ENCODE data around the gene FOXF1.

The FOXF1 gene

DNA sequence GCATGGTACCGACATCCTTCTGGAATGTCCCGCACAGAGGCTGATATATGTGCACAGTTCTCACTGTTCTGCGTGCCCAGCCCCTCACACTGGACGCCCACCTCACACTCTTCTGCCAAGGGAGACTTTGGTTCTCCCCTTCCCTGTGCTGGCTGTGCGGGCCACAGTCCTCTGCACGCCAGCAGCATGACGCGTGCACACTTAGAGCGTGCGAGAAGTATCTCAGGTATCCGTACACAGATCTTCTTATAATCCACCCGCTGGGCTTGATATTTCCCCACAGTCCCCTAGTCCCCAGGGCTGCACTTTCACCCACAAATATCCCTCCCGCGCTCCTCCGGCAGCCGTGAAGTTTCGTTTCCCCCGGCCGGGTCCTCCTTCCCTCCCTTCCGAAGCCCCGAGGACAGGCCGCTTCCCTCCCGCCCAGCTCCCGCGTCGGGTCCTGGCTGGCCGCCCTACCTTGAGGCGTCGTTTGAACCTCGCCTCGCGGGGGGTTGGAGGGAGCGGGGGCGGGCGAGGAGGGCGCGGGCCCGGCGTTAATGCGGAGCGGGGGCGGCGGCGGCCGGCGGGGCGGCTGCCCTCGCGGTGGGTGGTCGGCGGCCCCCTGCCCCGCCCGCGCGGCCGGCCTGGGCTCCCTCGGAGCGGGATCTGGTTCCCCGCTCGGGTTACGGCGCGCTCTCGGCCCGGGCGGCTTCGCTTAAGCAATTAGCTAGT, 5.0 kb upstream of the FOXF1 start:
- DNase-seq, result no peak

DNA sequence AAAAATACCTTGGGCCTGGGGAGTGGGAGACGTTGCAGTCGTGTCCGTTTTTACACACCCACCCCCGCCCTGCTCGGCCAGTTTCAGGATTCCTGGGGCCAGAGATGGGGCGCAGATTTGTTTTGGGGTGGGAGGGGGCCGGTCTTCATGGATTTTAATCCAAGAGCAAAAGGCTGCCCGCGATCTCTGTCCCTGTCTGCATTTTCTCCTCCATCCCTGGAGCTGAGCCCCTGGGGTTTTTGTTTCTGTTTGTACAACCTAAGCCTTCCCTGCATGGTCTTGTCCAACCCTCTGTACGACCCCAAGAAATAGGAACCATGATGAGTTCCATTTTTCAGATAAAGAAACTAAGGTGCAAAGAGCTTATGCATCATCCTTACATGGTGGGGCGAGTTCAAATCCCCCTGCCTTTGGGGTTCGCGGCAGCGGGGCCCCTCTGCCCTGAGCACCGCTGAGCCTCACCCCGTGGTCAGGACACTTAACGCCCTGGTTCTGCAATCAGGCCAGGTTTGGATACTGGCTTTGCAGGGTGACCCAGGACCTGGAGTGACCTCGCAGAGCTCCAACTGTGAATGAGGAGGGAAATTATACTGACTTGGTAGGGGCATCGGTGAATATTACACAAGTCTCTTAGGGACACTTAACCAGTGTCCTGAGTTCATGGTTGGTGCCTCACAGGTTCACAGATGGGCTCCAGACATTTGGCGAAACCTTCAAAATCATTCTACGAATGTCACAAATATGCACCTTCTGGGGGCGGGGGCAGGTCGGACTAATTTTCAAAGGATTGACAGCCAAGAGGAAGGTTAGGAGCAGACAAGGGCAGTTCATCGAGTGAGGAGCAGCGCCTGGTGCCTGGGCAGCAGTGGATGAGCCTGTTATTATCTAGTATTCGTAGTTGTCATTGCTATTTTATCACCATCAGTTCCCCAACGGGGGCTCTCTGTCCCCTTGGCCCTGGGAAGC, 4.1 kb upstream of the FOXF1 start:
- no peak for DNase-seq

DNA sequence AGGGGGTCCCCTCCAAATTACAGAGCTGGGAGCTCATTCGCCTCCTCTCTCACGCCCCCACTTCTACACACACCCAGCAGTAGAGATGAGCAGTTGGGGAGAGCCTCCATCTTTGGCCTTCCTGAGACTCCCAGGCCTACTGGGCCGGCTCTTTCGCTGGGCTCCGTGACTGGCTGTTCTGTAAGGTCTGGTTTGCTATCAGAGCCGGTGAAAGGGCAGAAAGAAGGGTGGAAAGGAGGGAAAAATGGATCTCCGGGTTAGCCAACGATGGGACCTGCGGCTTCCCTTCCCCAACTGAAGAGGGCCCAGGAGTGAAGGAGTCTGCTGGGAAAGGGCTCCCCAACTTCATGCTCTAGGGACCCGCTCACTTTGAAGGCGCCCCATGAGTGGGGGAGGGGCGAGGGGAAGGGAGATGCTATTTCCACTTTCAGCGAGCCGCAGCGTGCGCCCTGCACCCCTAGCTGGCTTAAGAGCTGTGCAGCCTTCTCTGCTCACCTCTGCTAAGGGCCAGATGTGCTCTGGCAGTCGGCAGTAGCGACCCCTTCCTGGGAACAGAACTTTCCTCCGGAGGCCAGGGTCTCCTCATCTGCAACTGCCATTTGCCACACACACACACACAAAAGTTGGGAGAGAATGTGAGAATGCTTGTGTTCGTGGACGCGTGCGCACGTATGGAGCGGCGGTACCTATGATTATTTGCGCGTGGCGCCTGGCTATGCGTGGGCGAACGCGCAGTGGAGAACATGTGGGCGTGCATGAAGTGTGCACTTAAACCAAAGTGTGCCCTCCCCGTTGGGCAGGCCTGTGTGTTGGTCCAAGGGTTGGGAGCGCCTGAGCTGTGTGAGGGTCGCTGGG, 2.9 kb upstream of the FOXF1 start:
- no peak for DNase-seq

DNA sequence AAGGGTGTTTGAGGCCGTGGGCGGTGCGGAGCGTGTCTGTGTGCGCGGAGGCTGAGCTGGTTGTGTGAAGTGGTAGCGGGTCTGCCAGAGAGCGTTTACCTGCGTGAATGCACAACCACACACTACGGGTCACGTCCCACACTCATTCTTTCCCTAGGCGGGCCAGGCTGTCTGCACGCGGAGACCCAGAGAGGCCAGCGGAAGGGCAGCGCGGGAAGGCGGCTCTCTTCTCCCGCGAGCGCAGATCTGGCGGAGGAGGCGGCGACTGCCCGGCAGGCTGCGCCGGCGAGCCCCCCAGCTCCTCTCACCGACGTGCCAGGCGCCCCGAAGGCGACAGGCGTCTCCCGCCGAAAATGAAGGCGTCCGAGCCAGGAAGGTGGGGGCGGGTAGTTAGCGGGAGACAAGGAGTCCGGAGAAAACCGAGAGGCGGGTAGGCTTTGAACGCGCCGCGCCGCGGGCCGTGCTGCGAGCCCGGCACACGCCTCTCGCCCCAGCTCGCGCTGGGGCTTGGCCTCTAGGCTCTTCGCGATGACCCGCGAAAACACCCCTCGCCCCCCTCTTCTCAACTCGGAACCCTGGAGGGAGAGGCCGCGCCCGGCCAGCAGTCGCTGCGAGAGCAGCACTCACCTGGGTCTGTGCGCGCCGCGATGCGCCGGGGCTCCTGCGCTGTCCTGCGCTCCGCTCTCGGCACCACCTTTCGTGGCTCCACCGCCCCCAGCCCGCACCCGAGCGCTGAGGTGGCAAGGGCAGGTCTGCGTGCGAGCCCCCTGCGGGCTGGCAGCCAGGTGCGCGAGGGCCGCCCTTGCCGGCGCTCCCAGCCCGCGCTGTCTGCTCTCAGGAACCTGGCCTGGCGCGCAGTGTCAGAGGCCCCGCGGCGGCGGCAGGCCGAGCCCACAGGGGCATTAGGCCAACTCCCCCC, 2.0 kb upstream of the FOXF1 start:
- DNase-seq, result no peak

DNA sequence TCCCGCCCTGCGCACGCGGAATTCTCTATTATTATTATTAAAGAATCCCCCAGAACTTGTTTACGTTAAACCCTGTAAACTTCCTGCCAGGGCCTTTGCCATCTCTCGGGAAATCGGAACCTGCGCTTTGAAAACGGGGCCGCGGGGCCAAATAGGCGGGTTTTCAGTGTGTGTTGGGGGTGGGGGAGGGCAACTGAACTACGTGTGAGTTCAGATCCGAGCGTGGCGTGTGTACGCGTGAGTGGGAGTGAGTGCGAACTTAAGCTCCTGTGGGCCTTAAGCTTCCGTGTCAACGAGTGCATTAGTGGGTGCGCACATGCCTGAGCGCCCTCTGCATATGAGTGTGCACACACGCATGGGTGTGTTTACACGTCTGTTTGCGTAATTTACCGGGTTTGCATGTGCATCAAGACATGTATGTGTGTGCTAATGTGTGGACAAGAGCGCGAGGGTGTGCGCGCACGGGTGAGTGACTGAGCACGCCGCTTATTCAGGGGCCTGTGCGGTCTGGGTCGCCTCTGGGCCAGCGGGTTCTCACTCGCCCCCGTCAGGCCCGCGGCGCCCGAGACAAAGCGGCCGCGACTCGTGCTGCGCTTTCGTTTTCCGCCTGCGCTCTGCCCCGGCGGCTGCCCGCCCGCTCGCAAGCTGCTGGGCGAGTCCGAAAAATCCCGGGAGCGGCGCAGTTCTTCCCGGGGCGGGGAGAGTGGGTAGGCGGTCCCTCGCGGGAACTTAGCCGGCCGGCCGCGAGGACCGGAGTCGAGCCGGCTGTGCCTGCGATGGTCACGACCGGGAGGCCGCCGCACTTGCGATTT, 1.2 kb upstream of the FOXF1 start:
- DNase-seq, result no peak

DNA sequence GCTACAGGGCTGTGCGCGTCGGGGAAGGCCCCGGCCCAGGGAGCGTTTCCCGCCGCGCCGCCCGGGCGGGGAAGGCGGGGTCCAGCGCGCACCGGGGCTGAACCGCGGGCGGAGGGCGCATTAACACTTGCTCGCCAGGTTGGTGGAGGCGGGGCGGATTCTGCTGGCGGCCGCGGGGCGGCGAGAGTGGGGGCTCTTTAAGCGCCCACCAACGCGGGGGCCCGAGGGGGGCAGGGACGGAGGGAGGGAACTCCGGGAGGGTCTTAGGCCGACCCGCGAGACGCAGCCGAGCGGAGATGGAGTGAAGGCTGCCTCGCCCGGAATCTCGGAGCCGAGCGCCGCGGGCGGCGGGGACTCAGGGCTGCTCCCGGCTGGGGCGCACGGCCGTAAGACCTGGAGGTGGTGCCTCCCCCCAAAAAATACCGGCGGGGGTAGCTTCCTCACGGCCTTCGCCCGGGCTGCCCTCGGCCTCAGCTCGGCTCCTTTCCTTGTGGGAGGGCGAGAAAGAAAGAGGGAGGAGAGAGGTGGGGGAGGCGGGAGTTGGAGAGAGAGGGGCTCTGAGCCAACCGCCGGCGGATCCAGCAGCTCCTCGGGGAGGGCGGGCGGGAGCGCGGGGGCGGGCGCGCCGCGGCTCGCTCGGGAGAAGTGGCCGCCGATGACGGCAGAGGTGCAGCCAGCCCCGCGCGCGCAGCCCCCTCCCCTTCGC, 415 bp upstream of the FOXF1 start:
- no peak for DNase-seq

DNA sequence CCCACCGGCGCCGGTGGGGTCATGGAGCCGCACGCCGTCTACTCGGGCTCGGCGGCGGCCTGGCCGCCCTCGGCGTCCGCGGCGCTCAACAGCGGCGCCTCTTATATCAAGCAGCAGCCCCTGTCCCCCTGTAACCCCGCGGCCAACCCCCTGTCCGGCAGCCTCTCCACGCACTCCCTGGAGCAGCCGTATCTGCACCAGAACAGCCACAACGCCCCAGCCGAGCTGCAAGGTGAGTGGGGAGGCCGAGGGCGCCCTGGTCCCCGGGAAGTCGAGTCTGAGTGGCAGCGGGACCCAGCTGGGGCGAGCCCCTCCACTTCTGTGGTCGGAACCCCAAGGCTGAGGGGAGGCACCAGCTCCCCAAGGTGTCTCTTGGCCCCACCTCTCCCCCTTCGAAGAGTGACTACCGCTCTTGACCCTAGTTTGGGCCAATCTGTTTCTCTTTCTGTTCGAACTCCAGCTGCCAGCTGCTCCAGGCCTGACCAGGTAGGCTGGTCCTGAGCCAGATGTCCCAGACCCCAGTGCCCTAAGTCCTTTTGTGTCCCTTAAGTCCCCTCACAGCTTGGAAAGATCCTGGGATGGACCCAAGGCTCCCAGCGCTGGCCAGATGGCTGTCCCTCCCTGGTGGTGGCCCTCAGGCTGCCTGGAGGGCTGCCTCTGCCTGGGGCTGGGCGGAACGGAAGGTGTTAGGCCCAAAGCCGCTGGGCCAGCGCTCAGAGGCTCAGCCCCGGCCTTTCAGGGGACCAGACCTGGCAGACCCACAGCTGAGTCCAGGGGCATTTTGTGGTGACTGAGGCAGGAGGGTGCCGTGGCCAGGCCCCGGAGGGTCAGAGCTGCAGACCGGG, 1.2 kb downstream of the FOXF1 start:
- no peak for DNase-seq

DNA sequence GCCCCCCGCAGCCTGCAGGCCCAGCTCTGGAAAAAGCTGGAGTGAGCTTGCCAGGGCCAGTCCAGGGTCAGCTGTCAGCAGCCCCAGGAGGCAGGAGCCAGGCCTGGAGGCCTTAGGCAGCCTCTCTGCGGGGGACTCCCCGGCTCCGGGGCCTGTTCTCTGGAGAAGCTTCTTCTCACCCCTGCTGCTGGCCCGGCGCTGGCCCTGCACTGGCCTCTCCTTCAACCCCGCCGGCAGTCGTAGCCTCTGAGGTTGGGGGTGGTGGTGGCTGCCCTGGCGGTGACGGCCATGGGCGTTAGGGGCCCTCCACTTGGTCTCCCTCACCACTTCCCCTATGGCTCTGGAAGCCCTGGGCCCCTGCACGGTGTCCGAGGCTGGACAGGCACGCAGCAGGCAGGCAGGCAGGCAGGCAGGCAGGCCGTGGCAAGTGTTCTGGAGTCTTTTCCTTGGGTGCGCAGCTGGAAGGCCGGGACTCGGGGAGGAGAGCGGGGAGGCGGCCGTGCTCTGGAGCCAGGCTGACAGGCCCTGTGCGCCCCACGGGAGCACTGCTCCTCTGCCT, 2.1 kb downstream of the FOXF1 start:
- no peak for DNase-seq

DNA sequence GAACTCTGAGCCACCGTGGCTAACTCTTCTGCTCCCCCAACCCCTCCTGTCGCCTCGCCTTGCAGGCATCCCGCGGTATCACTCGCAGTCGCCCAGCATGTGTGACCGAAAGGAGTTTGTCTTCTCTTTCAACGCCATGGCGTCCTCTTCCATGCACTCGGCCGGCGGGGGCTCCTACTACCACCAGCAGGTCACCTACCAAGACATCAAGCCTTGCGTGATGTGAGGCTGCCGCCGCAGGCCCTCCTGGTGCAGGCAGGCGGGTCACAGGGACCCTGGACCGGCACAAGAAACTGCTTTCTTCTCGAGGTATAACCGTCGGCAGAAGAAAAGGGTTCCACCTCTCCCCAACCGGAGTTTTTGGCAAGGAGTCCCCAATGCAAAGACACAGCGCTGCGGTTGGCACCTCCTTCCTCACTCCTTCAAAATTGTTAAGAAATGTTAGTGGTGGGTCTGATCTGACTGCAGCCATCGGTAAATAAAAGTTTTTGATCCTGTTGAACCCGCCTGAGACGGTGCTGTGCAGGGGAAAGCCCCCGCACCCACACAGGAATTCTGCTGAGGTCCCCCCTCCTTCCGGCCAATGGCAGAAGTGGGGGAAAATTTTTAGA, 2.6 kb downstream of the FOXF1 start:
- no peak for DNase-seq

DNA sequence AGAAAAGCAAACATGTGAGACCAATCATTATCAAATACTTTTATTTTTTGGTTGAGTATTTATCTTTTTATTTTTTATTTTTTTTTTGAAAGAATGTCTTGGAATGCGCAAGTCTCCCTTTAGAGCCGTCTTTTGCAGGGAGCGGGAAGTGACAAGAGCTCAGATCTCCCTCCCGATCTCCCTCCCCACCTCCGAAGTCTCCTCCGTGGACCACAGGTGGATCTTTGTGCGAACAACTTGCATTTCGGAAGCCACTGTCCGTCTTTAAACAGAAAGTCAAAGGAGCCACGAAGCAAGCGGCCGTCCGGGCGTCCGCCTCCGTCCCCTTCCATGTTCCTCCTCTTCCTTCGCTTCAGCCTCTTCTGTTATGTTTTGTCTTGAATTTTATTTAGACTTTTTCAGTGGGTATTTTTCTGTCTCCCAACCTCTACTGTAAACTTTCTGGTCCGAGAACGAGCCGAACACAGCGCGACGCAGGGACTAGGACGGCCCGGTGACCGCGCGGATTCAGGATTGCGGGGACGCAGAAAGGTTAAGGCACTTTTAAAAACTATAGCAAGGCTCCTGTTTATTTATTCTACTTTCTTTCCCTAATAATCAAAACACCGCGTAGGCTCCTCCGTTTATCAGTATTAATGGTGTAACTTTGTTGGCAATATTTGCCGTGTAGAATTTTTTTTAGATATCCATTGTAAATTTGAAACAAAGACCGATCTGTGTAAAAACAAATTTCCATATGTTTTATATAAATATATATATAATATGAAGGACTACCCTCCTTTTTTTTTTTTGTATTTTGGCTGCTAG, 3.3 kb downstream of the FOXF1 start:
- no peak for DNase-seq

DNA sequence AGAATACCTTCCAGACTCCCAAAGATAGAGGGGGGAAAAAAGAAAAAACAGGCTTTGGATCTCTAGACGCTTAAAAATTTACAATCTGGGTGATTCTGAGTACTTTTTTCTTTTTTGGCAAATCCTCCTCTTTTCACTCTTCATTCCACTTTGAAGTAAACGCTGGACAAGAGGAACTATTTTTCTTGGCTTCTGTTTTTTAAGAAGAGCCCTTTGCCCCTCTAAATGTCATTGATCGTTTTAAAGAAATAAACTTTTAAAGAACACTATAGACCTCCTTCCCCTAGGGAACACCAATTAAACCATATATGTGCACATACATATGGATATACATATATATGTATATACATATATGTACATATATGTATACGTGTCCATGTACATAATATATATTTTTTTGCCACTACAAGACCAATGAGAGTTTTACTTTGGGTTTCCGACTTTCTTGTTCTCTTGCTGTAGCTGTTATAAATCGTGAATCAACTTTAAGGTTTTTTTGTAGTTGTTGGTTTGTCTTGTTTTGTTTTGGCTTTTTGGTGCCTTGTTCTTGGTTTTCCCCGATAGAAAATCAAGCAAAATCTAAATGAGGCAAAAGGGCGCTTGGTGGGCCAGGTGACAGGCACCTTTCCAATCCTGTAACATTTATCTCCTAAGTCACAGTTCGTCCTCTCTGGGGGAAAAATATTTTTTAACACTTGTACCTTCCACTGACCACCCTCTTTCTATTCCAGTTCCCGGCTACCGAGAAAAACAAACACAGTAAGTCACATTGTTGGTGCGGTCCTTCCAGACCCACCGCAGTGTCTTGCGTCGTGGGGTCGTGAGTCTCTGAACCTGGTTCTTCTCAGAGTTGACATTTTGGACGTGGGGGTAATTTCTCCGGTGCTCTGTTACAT, 4.4 kb downstream of the FOXF1 start:
- no peak for DNase-seq

DNA sequence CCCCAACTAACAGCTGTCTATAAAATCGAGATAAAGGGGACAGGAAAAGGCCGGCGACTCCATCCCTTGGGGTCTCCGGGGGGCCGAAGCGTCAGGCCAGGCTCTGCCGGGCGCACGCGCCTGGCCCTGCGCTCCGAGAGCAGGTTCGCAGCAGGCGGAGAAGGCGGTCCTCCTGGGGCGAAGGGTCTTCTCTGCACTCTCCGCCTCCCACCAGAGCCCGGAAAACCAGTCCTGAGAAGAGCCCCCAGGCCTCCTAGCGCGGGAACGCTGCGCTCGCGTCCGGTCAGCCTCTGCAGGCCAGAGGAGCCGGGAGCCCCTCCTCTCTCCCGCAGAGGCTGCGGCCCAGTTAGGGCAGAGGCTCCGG, 5.1 kb downstream of the FOXF1 start:
- DNase-seq, result no peak

DNA sequence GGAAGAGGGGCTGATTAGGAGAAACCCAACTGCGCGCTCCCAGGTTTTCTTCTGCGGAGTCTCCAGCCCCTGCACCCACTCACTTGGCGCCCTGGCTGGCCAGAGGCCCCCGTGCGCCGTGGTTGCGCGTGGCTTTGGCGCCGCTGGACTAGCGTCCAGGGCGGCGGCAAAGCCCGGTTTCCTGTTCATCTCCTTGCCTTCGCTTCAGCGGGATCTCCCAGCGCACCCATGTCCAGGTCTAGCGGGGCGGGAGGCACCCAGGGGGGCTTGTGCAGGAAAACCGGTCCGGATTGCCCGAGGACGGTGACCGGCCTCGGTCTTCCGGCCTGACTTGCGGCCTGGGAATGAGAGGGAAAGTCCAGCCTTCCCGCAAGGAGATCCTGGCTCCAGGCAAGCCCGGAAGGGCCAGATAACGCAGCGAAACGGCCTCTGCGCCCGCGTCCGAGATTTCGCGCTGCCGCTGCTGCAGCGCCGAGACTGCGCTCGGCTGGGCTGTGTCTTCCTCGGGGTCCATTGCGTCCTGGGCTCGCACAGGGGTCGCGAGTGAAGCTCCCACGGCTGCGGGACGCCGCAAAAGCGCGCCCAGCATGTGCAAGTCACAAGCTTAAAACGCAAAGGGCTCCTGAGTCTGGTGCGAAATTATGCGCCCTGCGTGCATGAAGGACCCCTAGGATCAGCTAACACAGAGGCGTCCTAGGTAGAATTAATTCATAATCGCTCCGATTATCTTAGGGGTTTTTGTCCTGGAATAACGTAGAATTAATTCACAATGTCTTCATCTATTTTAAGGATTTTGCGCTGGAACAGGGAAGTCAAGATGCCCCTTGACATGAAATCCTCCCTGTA, 5.7 kb downstream of the FOXF1 start:
- no peak for DNase-seq

DNA sequence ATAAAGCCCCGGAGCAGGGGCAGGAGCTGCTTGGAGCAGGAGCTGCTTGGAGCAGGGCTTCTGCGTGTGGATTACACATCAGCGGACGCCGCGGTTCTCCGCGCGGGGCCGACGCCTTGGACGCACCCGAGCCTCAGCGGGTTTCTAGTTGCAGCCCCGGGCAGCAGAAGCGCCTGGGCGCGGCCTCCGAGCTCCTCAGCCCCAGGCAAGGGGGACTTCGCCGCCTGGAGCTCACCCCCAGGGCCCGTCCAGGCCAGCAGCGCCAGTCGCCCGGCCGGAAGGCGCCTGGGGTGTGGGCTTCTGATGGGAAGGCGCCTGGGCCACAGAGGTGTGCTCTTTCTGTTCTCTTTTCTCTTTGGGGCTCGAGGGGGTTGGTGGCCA, 6.3 kb downstream of the FOXF1 start:
- DNase-seq, result no peak

DNA sequence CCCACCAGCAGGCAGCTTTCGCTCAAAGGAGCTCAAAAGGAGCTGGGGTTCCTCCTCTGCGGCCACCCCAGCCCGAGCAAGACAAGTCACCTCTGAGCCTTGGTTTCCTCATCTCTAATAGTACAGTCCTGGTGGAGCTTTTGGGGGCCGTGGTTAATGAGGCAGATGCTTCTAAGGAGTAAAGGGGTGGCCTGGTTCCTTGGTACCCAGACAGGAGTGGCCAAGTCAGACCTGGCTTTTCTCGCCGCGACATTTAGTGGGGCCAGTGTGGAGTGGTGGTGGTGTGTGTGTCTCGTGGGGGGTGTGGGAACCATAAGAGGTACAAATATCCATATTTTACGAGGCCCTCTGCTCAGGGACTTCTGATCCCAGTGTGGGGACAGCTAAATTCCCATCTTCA, 6.7 kb downstream of the FOXF1 start:
- no peak for DNase-seq

DNA sequence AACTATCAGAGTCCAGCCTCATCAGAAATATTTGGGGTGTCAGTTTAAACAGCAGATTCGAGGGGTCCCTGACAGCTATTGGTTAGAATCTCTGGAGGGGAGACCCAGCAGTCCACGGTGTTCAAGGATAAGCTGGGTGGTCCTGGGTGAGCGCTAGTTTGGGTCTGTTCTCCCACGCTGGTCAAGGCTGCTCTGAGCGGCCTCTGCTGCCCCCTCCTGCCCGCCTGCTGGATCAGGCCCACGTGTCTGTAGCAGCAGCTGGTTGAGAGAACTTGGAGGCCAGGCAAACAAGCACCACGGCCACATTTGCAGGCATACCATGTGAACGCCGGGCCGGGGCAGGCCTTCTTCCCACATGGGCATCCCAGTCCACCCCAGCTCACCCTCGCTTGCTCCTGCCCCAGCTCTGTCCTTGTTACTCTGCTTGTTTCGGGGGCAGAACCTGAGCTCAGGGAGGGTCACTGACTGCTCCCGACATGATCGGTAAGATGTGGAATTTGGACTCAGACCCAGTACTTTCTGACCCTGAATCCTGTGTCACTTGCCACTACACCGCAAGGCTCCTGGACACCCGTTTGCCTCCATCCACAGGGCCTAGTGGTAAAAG, 7.4 kb downstream of the FOXF1 start:
- peak; percentile 7 for DNase-seq

Data from kidney glomerular epithelial cell (primary cell).